A549 (cell line): Measurements from ENCODE around the gene YIF1B. TPM values are rescaled to one million over a fixed set of nuclear protein-coding genes. Genes with fewer than 3 reads are reported as not detected.

Experiments
- ATAC-seq, 2 experiments: fragments of 200-7000 bp in 1 of 2; fragments of >200 bp in 1 of 2; cut with Nextera tagmentation in 1 of 2; cut with Tn5 transposase in 1 of 2; 3 replicates each; pipeline versions ENCODE4 v1.8.0 to v1.9.1; 2018 to 2020; ENCODE audit warnings: mild to moderate bottlenecking in 1 of 2, moderate library complexity in 1 of 2
- CTCF ChIA-PET: fragments of 300-600 bp; sonication (Branson Sonifier 250); formaldehyde crosslinking; extraction: SDS; loops from one replicate; lab custom pipeline; 2021; ENCODE audit warnings: antibody characterized with exemption, inconsistent platforms; lab: Yijun Ruan, JAX
- POLR2A ChIA-PET: fragments of 350-600 bp; formaldehyde crosslinking; extraction: SDS; loops from one replicate; lab custom pipeline; 2021; ENCODE audit warnings: antibody characterized with exemption, inconsistent platforms; lab: Yijun Ruan, JAX
- DNase-seq, 2 experiments: peaks; one replicate each; pipeline versions ENCODE4 v3.0.0 to v3.0.0-alpha.2; 2011 to 2016; ENCODE audit warnings: low read depth in 1 of 2, low spot score in 1 of 2
- FAIRE-seq: peaks from 2 replicates; lab custom pipeline; 2011; peaks lifted over from hg19 to GRCh38; lab: Jason Lieb, UNC
- H3K27ac ChIP-seq, 2 experiments: fragments of >200 bp; sonication (Bioruptor Twin); formaldehyde crosslinking; 3 replicates each; pipeline ENCODE4 v1.5.1; 2016 to 2017
- H3K4me1 ChIP-seq: fragments of >200 bp; sonication (Bioruptor Twin); formaldehyde crosslinking; 3 replicates; pipeline ENCODE4 v1.6.1; 2016
- H3K4me2 ChIP-seq: fragments of >200 bp; sonication (Bioruptor Twin); formaldehyde crosslinking; 3 replicates; pipeline ENCODE4 v1.6.1; 2016
- H3K4me3 ChIP-seq: fragments of >200 bp; sonication (Bioruptor Twin); formaldehyde crosslinking; 3 replicates; pipeline ENCODE4 v1.5.1; 2016
- H3K9me3 ChIP-seq: fragments of >200 bp; sonication (Bioruptor Twin); formaldehyde crosslinking; 3 replicates; pipeline ENCODE4 v1.6.1; 2016
- CBX2 ChIP-seq: fragments of 200-600 bp; sonication (generic); IDR thresholded peaks from 2 replicates; pipeline ENCODE4 v1.6.1; 2016; ENCODE audit warnings: low read depth, mild to moderate bottlenecking, borderline replicate concordance
- CBX8 ChIP-seq: fragments of 200-600 bp; sonication (generic); IDR thresholded peaks from 2 replicates; pipeline ENCODE4 v1.6.1; 2016
- CEBPB ChIP-seq, 2 experiments: fragments of >200 bp in 1 of 2; sonication (Bioruptor Twin) in 1 of 2; formaldehyde crosslinking in 1 of 2; IDR thresholded peaks; 2 replicates each; pipeline ENCODE4 v1.6.1; 2012 to 2016
- E2F6 ChIP-seq: IDR thresholded peaks from 2 replicates; pipeline ENCODE4 v1.6.1; 2012; ENCODE audit warnings: low read depth, borderline replicate concordance
- ESRRA ChIP-seq: fragments of 150-350 bp; IDR thresholded peaks from 2 replicates; pipeline ENCODE4 v1.6.1; 2014; ENCODE audit warnings: mild to moderate bottlenecking, low read length, borderline replicate concordance
- FOXS1 ChIP-seq: fragments of 250-450 bp; sonication (Bioruptor Pico); IDR thresholded peaks from 2 replicates; pipeline ENCODE4 v1.5.0; 2020; ENCODE audit warnings: mild to moderate bottlenecking, moderate library complexity
- HMGXB4 ChIP-seq: fragments of 250-450 bp; sonication (Bioruptor Pico); IDR thresholded peaks from 2 replicates; pipeline ENCODE4 v1.5.0; 2021; ENCODE audit warnings: mild to moderate bottlenecking, moderate library complexity, borderline replicate concordance
- HOXA7 ChIP-seq: fragments of 250-450 bp; sonication (Bioruptor Pico); IDR thresholded peaks from 2 replicates; pipeline ENCODE4 v1.5.0; 2020; ENCODE audit warnings: mild to moderate bottlenecking, moderate library complexity
- JUN ChIP-seq, 2 experiments: fragments of >200 bp; sonication (Bioruptor Twin); formaldehyde crosslinking; IDR thresholded peaks; 2 replicates in 1 of 2; 3 replicates in 1 of 2; pipeline ENCODE4 v1.6.1; 2016 to 2017
- KDM5A ChIP-seq: fragments of 200-600 bp; sonication (generic); IDR thresholded peaks from 2 replicates; pipeline ENCODE4 v1.6.1; 2016; ENCODE audit warnings: antibody characterized with exemption, mild to moderate bottlenecking
- NFE2L2 ChIP-seq: fragments of 150-350 bp; conservative IDR thresholded peaks from 2 replicates; pipeline ENCODE4 v1.6.1; 2014; ENCODE audit warnings: low read length
- PBX3 ChIP-seq: IDR thresholded peaks from 2 replicates; pipeline ENCODE4 v1.6.1; 2012
- PHF8 ChIP-seq: fragments of 200-600 bp; sonication (generic); IDR thresholded peaks from 2 replicates; pipeline ENCODE4 v1.6.1; 2016; ENCODE audit warnings: low read depth, mild to moderate bottlenecking, antibody characterized with exemption, moderate library complexity, borderline replicate concordance
- POLR2A ChIP-seq: IDR thresholded peaks from 2 replicates; pipeline ENCODE4 v1.6.1; 2012; ENCODE audit warnings: mild to moderate bottlenecking, low read length
- POLR2AphosphoS2 ChIP-seq: conservative IDR thresholded peaks from 2 replicates; pipeline ENCODE4 v1.6.1; 2012; ENCODE audit warnings: low read length, improper control_type of control experiment, inconsistent platforms
- RAD21 ChIP-seq, 2 experiments: fragments of >200 bp in 1 of 2; sonication (Bioruptor Twin) in 1 of 2; formaldehyde crosslinking in 1 of 2; IDR thresholded peaks in 1 of 2; conservative IDR thresholded peaks in 1 of 2; 2 replicates in 1 of 2; 3 replicates in 1 of 2; pipeline ENCODE4 v1.6.1; 2012 to 2018; ENCODE audit warnings: inconsistent platforms in 1 of 2
- ZFP36 ChIP-seq: fragments of 450-650 bp; IDR thresholded peaks from 2 replicates; pipeline ENCODE4 v1.6.1; 2014; ENCODE audit warnings: borderline replicate concordance; ENCODE audit not compliant: partially characterized antibody
- ZNF302 ChIP-seq: fragments of 250-450 bp; sonication (Bioruptor Pico); IDR thresholded peaks from 2 replicates; pipeline ENCODE4 v1.9.0; 2021; ENCODE audit warnings: inconsistent platforms, mild to moderate bottlenecking, moderate library complexity
- WGBS: methylation state at CpG from one replicate; pipeline ENCODE4 v1.1.6; 2017; ENCODE audit errors: missing lambda C conversion rate; 5-methylcytosine and 5-hydroxymethylcytosine counted together
- polyA plus RNA-seq, 4 experiments: library from polyadenylated mRNA; depleted of rRNA in 3 of 4; stranded (reverse); fragments of >200 nt; fragmentation: RNase III in 1 of 4; extraction: RNeasy Plus Mini Kit Qiagen cat#74134 plus additional on column Dnase treatment in 1 of 4; gene quantifications; 2 replicates in 3 of 4; 3 replicates in 1 of 4; pipeline ENCODE4 v1.2.3, GENCODE V29; 2011 to 2017
- TF ChIP-seq, protein P1 (sequence below): fragments of >200 bp; sonication (Bioruptor Twin); formaldehyde crosslinking; IDR thresholded peaks from 3 replicates; pipeline ENCODE4 v1.6.1; 2016

YIF1B gene
- polyA plus RNA-seq, 2 of the 4 experiments (the other 2 are of a cell fraction), result 75.5 to 100 TPM

- TF ChIP-seq POLR2A (peak; percentile 10; the same call in 1 of the 2 replicates), CEBPB (IDR thresholded peaks at IDR 0.05) (peak; percentile 65 to 88; a peak in 3 of 4 replicates), JUN (IDR thresholded peaks at IDR 0.05) (no peak; a peak in 1 of 5 replicates), ZFP36 (peak; percentile 78), ESRRA (no peak), HOXA7 (CRISPR knock-in tag) (no peak), CBX2 (no peak), KDM5A (no peak), ZNF302 (CRISPR knock-in tag) (no peak), E2F6 (no peak)
- TF ChIP-seq, protein P1, sequence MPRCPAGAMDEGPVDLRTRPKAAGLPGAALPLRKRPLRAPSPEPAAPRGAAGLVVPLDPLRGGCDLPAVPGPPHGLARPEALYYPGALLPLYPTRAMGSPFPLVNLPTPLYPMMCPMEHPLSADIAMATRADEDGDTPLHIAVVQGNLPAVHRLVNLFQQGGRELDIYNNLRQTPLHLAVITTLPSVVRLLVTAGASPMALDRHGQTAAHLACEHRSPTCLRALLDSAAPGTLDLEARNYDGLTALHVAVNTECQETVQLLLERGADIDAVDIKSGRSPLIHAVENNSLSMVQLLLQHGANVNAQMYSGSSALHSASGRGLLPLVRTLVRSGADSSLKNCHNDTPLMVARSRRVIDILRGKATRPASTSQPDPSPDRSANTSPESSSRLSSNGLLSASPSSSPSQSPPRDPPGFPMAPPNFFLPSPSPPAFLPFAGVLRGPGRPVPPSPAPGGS, result 0 out of 3 replicates have a peak, but pooled peaks have one; percentile 4
Observed at GRCh38 chr19:38308006-38308766, 7.6 kb downstream of the YIF1B start (continued).

DNA sequence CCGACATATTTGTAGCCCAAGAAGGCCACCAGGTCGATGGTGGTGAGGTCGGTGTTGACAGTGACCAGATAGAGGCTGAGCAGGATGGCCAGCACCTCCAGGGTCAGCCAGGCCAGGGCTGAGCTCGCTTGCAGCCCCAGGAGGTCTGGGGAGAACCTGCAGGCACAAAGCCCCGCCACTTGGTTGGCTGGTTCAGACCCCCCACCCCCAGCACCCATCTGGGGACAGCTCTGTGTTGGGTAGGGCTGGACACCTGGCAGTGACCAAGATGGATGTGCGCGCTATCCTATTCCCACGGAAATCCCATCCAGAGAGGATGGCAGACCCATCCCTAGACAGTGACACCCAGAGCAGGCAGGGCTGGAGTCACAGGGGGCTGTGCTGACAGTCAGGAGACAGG, 8.2 kb downstream of the YIF1B start:
- no peak overlapping the region for H3K4me3 ChIP-seq
- ChIA-PET POLR2A (no interaction called here), CTCF (interaction anchor here (1.0 to 10.1 kb wide), 6 partner anchors 12 to 405 kb away, joined by 3 to 76 read pairs (median 24); partner anchors contain the start of genes CATSPERG and KCNK6)
- no peak overlapping the region for H3K4me2 ChIP-seq
- ATAC-seq, result no peak
- peak overlapping the region in 1 of 2 experiments; percentile 4; a peak in 2 of 6 replicates for H3K27ac ChIP-seq
- no peak for FAIRE-seq
- TF ChIP-seq POLR2A, result peak; percentile 30; the same call in 1 of the 2 replicates
- TF ChIP-seq POLR2AphosphoS2, result peak; percentile 72
- TF ChIP-seq RAD21 (conservative IDR thresholded peaks at IDR 0.05 in 1 of 2, IDR thresholded peaks at IDR 0.05 in 1 of 2), result no peak
- no peak for TF ChIP-seq NFE2L2
- no peak for TF ChIP-seq PHF8
- TF ChIP-seq FOXS1 (CRISPR knock-in tag), result no peak
- TF ChIP-seq, protein P1, result 0 out of 3 replicates have a peak, but pooled peaks have one; percentile 34
- no peak for TF ChIP-seq PBX3
- TF ChIP-seq HMGXB4 (CRISPR knock-in tag), result no peak
- no peak for TF ChIP-seq ESRRA
- TF ChIP-seq CBX8, result no peak
- TF ChIP-seq, all 56 proteins: peak for 3
- DNase-seq, result no peak
- 90% methylated on average over 8 of the region's 8 CpGs for WGBS
- H3K4me1 ChIP-seq, result peaks cover 25% of the 10 kb centered on the region
- no peaks in the 10 kb centered on the region for H3K9me3 ChIP-seq
